Activated T-helper 1 cell treated with anti-CD3 and anti-CD28 coated beads, Interleukin-12 subunit alpha, Interleukin-12 subunit beta, Interleukin-2, Interleukin-4 antibody, amounts not matched to agents 30 ng/mL and 10 ng/mL and 1 ng/mL, durations not matched to agents 14 hours and 24 hours and 36 hours (primary cell): Measurements from ENCODE around the gene RPL35. TPM values are rescaled to one million over a fixed set of nuclear protein-coding genes. Genes with fewer than 3 reads are reported as not detected.
A peak's percentile ranks its signal among the peaks of the same experiment; 100 is the strongest.

Experiments
- DNase-seq: peaks from one replicate; pipeline ENCODE4 v3.0.0; 2021; ENCODE audit warnings: low spot score
- H3K27ac Mint-ChIP-seq: one replicate; pipeline ENCODE4 v1.8.0; 2021; ENCODE audit warnings: mild to moderate bottlenecking, mixed read lengths
- H3K27me3 Mint-ChIP-seq: one replicate; pipeline ENCODE4 v1.8.0; 2022; ENCODE audit warnings: mild to moderate bottlenecking, moderate library complexity, mixed read lengths; ENCODE audit not compliant: insufficient read depth
- H3K36me3 Mint-ChIP-seq: one replicate; pipeline ENCODE4 v1.8.0; 2021; ENCODE audit warnings: low read depth, mixed read lengths
- H3K4me1 Mint-ChIP-seq: one replicate; pipeline ENCODE4 v1.8.0; 2021; ENCODE audit warnings: low read depth, mixed read lengths
- H3K4me3 Mint-ChIP-seq: one replicate; pipeline ENCODE4 v1.8.0; 2021; ENCODE audit warnings: mild to moderate bottlenecking, moderate library complexity, mixed read lengths
- H3K9me3 Mint-ChIP-seq: one replicate; pipeline ENCODE4 v1.8.0; 2021; ENCODE audit warnings: mixed read lengths
- intact Hi-C: fragments of 100-400 bp; cut with micrococcal nuclease; formaldehyde crosslinking; loops from one replicate; pipeline ENCODE4 v1.15.1; 2024
- total RNA-seq: library from RNA; stranded (reverse); gene quantifications from 2 replicates; pipeline ENCODE4 v1.2.3, GENCODE V29; 2022

Gene RPL35
- total RNA-seq, 1 donor from 2014 or later, result 1,750 TPM

- DNase-seq, result peak; percentile 80
- H3K36me3 Mint-ChIP-seq, result peaks cover 39% of the 10 kb centered on the region
- intact Hi-C loops, result loop anchor here (1.0 kb wide), 8 partner anchors 8 to 371 kb away; partner anchors contain the start of genes ARPC5L, GOLGA1, HSPA5 and NR6A1
- peak overlapping the region; percentile 98 for H3K27ac Mint-ChIP-seq
- peak overlapping the region; percentile 99 for H3K4me3 Mint-ChIP-seq
- no peaks in the 10 kb centered on the region for H3K9me3 Mint-ChIP-seq
- peaks cover 53% of the 10 kb centered on the region for H3K4me1 Mint-ChIP-seq
- peaks cover 1% of the 10 kb centered on the region for H3K27me3 Mint-ChIP-seq
These were observed 8.3 kb upstream of the RPL35 start for GRCh38 chr9:124869986-124870560.

GRCh38 chr9:124869466-124869985, 7.8 kb upstream of the RPL35 start:
- peak; percentile 25 for DNase-seq
- H3K4me1 Mint-ChIP-seq, result peaks cover 53% of the 10 kb centered on the region
- H3K27me3 Mint-ChIP-seq, result peaks cover 1% of the 10 kb centered on the region
- H3K27ac Mint-ChIP-seq, result peak overlapping the region; percentile 98
- intact Hi-C loops, result loop anchor here (1.0 kb wide), 1 partner anchor 372 kb away; the partner anchor contains the start of gene HSPA5
- no peaks in the 10 kb centered on the region for H3K9me3 Mint-ChIP-seq
- peak overlapping the region; percentile 99 for H3K4me3 Mint-ChIP-seq
- H3K36me3 Mint-ChIP-seq, result peaks cover 34% of the 10 kb centered on the region

GRCh38 chr9:124868511-124869465, 7.0 kb upstream of the RPL35 start:
- peaks cover 33% of the 10 kb centered on the region for H3K36me3 Mint-ChIP-seq
- H3K9me3 Mint-ChIP-seq, result no peaks in the 10 kb centered on the region
- H3K27me3 Mint-ChIP-seq, result peaks cover 1% of the 10 kb centered on the region
- peak; percentile 93 for DNase-seq
- peak overlapping the region; percentile 100 for H3K27ac Mint-ChIP-seq
- H3K4me3 Mint-ChIP-seq, result peak overlapping the region; percentile 99
- intact Hi-C loops, result loop anchor here (1.0 kb wide), 1 partner anchor 373 kb away; the partner anchor contains the start of gene HSPA5
- H3K4me1 Mint-ChIP-seq, result peaks cover 56% of the 10 kb centered on the region

- Mint-ChIP-seq H3K4me1 (peaks cover 42% of the 10 kb centered on the region), H3K9me3 (no peaks in the 10 kb centered on the region), H3K27ac (peak overlapping the region; percentile 10), H3K36me3 (peaks cover 31% of the 10 kb centered on the region), H3K4me3 (peak overlapping the region; percentile 27), H3K27me3 (no peaks in the 10 kb centered on the region)
- DNase-seq, result no peak
- intact Hi-C loops, result loop anchor here (2.0 kb wide), 1 partner anchor 31 kb away; no protein-coding TSS in a partner anchor
These were observed 1.7 kb upstream of the RPL35 start for GRCh38 chr9:124863371-124863871.

- Mint-ChIP-seq H3K36me3 (peaks cover 34% of the 10 kb centered on the region), H3K27ac (peak overlapping the region; percentile 98), H3K4me3 (peak overlapping the region; percentile 96), H3K4me1 (peaks cover 34% of the 10 kb centered on the region), H3K27me3 (no peaks in the 10 kb centered on the region), H3K9me3 (no peaks in the 10 kb centered on the region)
- DNase-seq, result no peak
- intact Hi-C loops, result loop anchor here (2.0 kb wide), 1 partner anchor 90 kb away; the partner anchor contains the start of gene NR6A1
These were observed 995 bp downstream of the RPL35 start for GRCh38 chr9:124860582-124861341.

GRCh38 chr9:124859803-124860581, 1.8 kb downstream of the RPL35 start:
- Mint-ChIP-seq H3K4me3 (peak overlapping the region; percentile 96), H3K36me3 (peaks cover 34% of the 10 kb centered on the region), H3K27me3 (no peaks in the 10 kb centered on the region), H3K9me3 (no peaks in the 10 kb centered on the region), H3K27ac (peak overlapping the region; percentile 98), H3K4me1 (peaks cover 34% of the 10 kb centered on the region)
- DNase-seq, result no peak
- intact Hi-C loops, result loop anchor here (2.0 kb wide), 1 partner anchor 89 kb away; the partner anchor contains the start of gene NR6A1

- intact Hi-C loops, result no loop called here
These were observed 3.3 kb downstream of the RPL35 start for GRCh38 chr9:124858330-124859046.

GRCh38 chr9:124857533-124858162, 4.1 kb downstream of the RPL35 start:
- peaks cover 32% of the 10 kb centered on the region for H3K4me1 Mint-ChIP-seq
- intact Hi-C loops, result no loop called here
- no peaks in the 10 kb centered on the region for H3K27me3 Mint-ChIP-seq
- H3K36me3 Mint-ChIP-seq, result peaks cover 34% of the 10 kb centered on the region
- no peak overlapping the region for H3K27ac Mint-ChIP-seq
- no peak for DNase-seq
- no peaks in the 10 kb centered on the region for H3K9me3 Mint-ChIP-seq
- no peak overlapping the region for H3K4me3 Mint-ChIP-seq

More at GRCh38 chr9:124858330-124859046, 3.3 kb downstream of the RPL35 start:
- peak overlapping the region; percentile 96 for H3K4me3 Mint-ChIP-seq
- peaks cover 34% of the 10 kb centered on the region for H3K36me3 Mint-ChIP-seq
- H3K9me3 Mint-ChIP-seq, result no peaks in the 10 kb centered on the region
- no peak for DNase-seq
- H3K4me1 Mint-ChIP-seq, result peaks cover 28% of the 10 kb centered on the region
- no peak overlapping the region for H3K27ac Mint-ChIP-seq
- H3K27me3 Mint-ChIP-seq, result no peaks in the 10 kb centered on the region

GRCh38 chr9:124855944-124856765, 5.6 kb downstream of the RPL35 start:
- H3K27me3 Mint-ChIP-seq, result peaks cover 3% of the 10 kb centered on the region
- H3K4me3 Mint-ChIP-seq, result no peak overlapping the region
- intact Hi-C loops, result no loop called here
- peaks cover 31% of the 10 kb centered on the region for H3K36me3 Mint-ChIP-seq
- no peak for DNase-seq
- no peaks in the 10 kb centered on the region for H3K9me3 Mint-ChIP-seq
- peaks cover 34% of the 10 kb centered on the region for H3K4me1 Mint-ChIP-seq
- no peak overlapping the region for H3K27ac Mint-ChIP-seq

GRCh38 chr9:124855566-124855943, 6.2 kb downstream of the RPL35 start:
- intact Hi-C loops, result no loop called here
- Mint-ChIP-seq H3K36me3 (peaks cover 25% of the 10 kb centered on the region), H3K27me3 (peaks cover 7% of the 10 kb centered on the region), H3K27ac (no peak overlapping the region), H3K9me3 (no peaks in the 10 kb centered on the region), H3K4me1 (peaks cover 32% of the 10 kb centered on the region), H3K4me3 (no peak overlapping the region)
- no peak for DNase-seq
